Activated naive CD8-positive, alpha-beta T cell treated with anti-CD3 and anti-CD28 coated beads, Interleukin-2, amount 50 U/mL, for 16 hours (primary cell): ENCODE results near the gene MMP20.

Experiments used
- DNase-seq: peaks from one replicate; pipeline ENCODE4 v3.0.0-alpha.2; 2020; ENCODE audit warnings: low read depth, low spot score

The MMP20 gene

GRCh38 chr11:102560555-102561011, 64.5 kb downstream of the MMP20 start:
- no peak for DNase-seq

- no peak for DNase-seq
These were observed 65.3 kb downstream of the MMP20 start for GRCh38 chr11:102559839-102560238.

- no peak for DNase-seq
These were observed 70.0 kb downstream of the MMP20 start for GRCh38 chr11:102555091-102555490.

- DNase-seq: no peak
These were observed 71.3 kb downstream of the MMP20 start for GRCh38 chr11:102553835-102554282.

GRCh38 chr11:102552447-102553194, 72.5 kb downstream of the MMP20 start:
- DNase-seq: no peak

- DNase-seq: no peak
These were observed 73.1 kb downstream of the MMP20 start for GRCh38 chr11:102552020-102552419.

- DNase-seq: no peak
These were observed 73.9 kb downstream of the MMP20 start for GRCh38 chr11:102551169-102551781.

GRCh38 chr11:102546923-102547471, 78.1 kb downstream of the MMP20 start:
- DNase-seq: no peak

- no peak for DNase-seq
These were observed 78.7 kb downstream of the MMP20 start for GRCh38 chr11:102546427-102546826.

GRCh38 chr11:102545701-102546100, 79.4 kb downstream of the MMP20 start:
- DNase-seq: no peak

GRCh38 chr11:102544594-102544993, 80.5 kb downstream of the MMP20 start:
- no peak for DNase-seq

- no peak for DNase-seq
These were observed 85.6 kb downstream of the MMP20 start for GRCh38 chr11:102539567-102539966.

- no peak for DNase-seq
These were observed 86.2 kb downstream of the MMP20 start for GRCh38 chr11:102538932-102539331.

GRCh38 chr11:102534261-102534872, 90.8 kb downstream of the MMP20 start:
- no peak for DNase-seq

- DNase-seq: no peak
These were observed 94.6 kb downstream of the MMP20 start, which contains the start of gene MMP7 for GRCh38 chr11:102530558-102530957. MMP7 (minus strand) TSS chr11:102530747; CDS start chr11:102530700, 47 bp downstream.

GRCh38 chr11:102528618-102529017, 96.5 kb downstream of the MMP20 start:
- no peak for DNase-seq

GRCh38 chr11:102527684-102528083, 97.4 kb downstream of the MMP20 start:
- no peak for DNase-seq

- no peak for DNase-seq
These were observed 98.1 kb downstream of the MMP20 start for GRCh38 chr11:102527041-102527440.
